ENCODE measurements around the gene WNT5B.
"Not testable (repeated sequence)": the region's sequence is repeated elsewhere in the genome, so short reads cannot be mapped to it uniquely, and the experiment has no call there.

Gene WNT5B

GRCh38 chr12:1598757-1599156 is 30.3 kb upstream of the WNT5B start:
- no peaks in the 10 kb centered on the region for H3K79me2 ChIP-seq (ENCODE audit: insufficient read depth, low read length)
- H3K4me3 ChIP-seq (ENCODE audit: low read depth, low read length, poor library complexity, severe bottlenecking), result no peak overlapping the region
- peaks cover 30% of the 10 kb centered on the region for H3K4me1 ChIP-seq (ENCODE audit: insufficient read depth, low read length, severe bottlenecking)
- no peak overlapping the region for H2AFZ ChIP-seq (ENCODE audit: low read length)
- no peaks in the 10 kb centered on the region for H3K27me3 ChIP-seq (ENCODE audit: insufficient read depth, low read length)
- H4K20me1 ChIP-seq (ENCODE audit: insufficient read depth, low read length), result no peaks in the 10 kb centered on the region
- no peak overlapping the region for H3K4me2 ChIP-seq (ENCODE audit: low read length)
- no peak for TF ChIP-seq CTCF (IDR thresholded peaks at IDR 0.05; ENCODE audit: low read length)
- TF ChIP-seq EZH2 (IDR thresholded peaks at IDR 0.05; ENCODE audit: borderline replicate concordance, low read length), result no peak
- H3K9ac ChIP-seq (ENCODE audit: low read length), result no peak overlapping the region
- no peaks in the 10 kb centered on the region for H3K9me3 ChIP-seq (ENCODE audit: low read length)
- 0 out of 2 replicates have a peak, but pooled peaks cover 5% of the 10 kb centered on the region for H3F3A ChIP-seq (ENCODE audit: insufficient read depth, low read length)
- no peaks in the 10 kb centered on the region for H3K36me3 ChIP-seq (ENCODE audit: insufficient read depth, low read length)
- no peak overlapping the region for H3K27ac ChIP-seq (ENCODE audit: low read depth, low read length, poor library complexity, severe bottlenecking)
- no peaks in the 10 kb centered on the region for H3K9me2 ChIP-seq (ENCODE audit: low read depth, low read length)

- not testable (repeated sequence) for H3K4me2 ChIP-seq (ENCODE audit: low read length); H3K79me2 ChIP-seq (ENCODE audit: insufficient read depth, low read length)
Measured at GRCh38 chr12:1602706-1603105, 26.3 kb upstream of the WNT5B start.

GRCh38 chr12:1603269-1603993 is 25.6 kb upstream of the WNT5B start:
- Histone ChIP-seq H3K9me3 (ENCODE audit: low read length) (no peaks in the 10 kb centered on the region), H3K4me3 (ENCODE audit: low read depth, low read length, poor library complexity, severe bottlenecking) (no peak overlapping the region), H3K9me2 (ENCODE audit: low read depth, low read length) (no peaks in the 10 kb centered on the region), H3K9ac (ENCODE audit: low read length) (no peak overlapping the region), H3K4me1 (ENCODE audit: insufficient read depth, low read length, severe bottlenecking) (peaks cover 25% of the 10 kb centered on the region), H3K4me2 (ENCODE audit: low read length) (no peak overlapping the region), H3F3A (ENCODE audit: insufficient read depth, low read length) (no peaks in the 10 kb centered on the region), H4K20me1 (ENCODE audit: insufficient read depth, low read length) (no peaks in the 10 kb centered on the region), H3K27ac (ENCODE audit: low read depth, low read length, poor library complexity, severe bottlenecking) (no peak overlapping the region), H3K79me2 (ENCODE audit: insufficient read depth, low read length) (no peaks in the 10 kb centered on the region), H3K36me3 (ENCODE audit: insufficient read depth, low read length) (no peaks in the 10 kb centered on the region), H3K27me3 (ENCODE audit: insufficient read depth, low read length) (no peaks in the 10 kb centered on the region), H2AFZ (ENCODE audit: low read length) (no peak overlapping the region)
- TF ChIP-seq EZH2 (IDR thresholded peaks at IDR 0.05; ENCODE audit: borderline replicate concordance, low read length) (no peak), CTCF (IDR thresholded peaks at IDR 0.05; ENCODE audit: low read length) (no peak)

More at GRCh38 chr12:1602706-1603105, 26.3 kb upstream of the WNT5B start:
- not testable (repeated sequence) for H3K4me3 ChIP-seq (ENCODE audit: low read depth, low read length, poor library complexity, severe bottlenecking); H4K20me1 ChIP-seq (ENCODE audit: insufficient read depth, low read length); H3K27me3 ChIP-seq (ENCODE audit: insufficient read depth, low read length); H3K9me2 ChIP-seq (ENCODE audit: low read depth, low read length); H3F3A ChIP-seq (ENCODE audit: insufficient read depth, low read length); H3K9me3 ChIP-seq (ENCODE audit: low read length); H3K36me3 ChIP-seq (ENCODE audit: insufficient read depth, low read length); H3K9ac ChIP-seq (ENCODE audit: low read length); H3K27ac ChIP-seq (ENCODE audit: low read depth, low read length, poor library complexity, severe bottlenecking); H2AFZ ChIP-seq (ENCODE audit: low read length)
- peaks cover 25% of the 10 kb centered on the region for H3K4me1 ChIP-seq (ENCODE audit: insufficient read depth, low read length, severe bottlenecking)

GRCh38 chr12:1604464-1604863 is 24.6 kb upstream of the WNT5B start:
- Histone ChIP-seq H3K4me3 (ENCODE audit: low read depth, low read length, poor library complexity, severe bottlenecking) (no peak overlapping the region), H3K27me3 (ENCODE audit: insufficient read depth, low read length) (no peaks in the 10 kb centered on the region; the same call in 1 of the 2 replicates), H2AFZ (ENCODE audit: low read length) (no peak overlapping the region), H3K9me2 (ENCODE audit: low read depth, low read length) (no peaks in the 10 kb centered on the region), H3K9ac (ENCODE audit: low read length) (no peak overlapping the region), H3K9me3 (ENCODE audit: low read length) (no peaks in the 10 kb centered on the region), H3K36me3 (ENCODE audit: insufficient read depth, low read length) (no peaks in the 10 kb centered on the region), H3F3A (ENCODE audit: insufficient read depth, low read length) (no peaks in the 10 kb centered on the region), H3K27ac (ENCODE audit: low read depth, low read length, poor library complexity, severe bottlenecking) (no peak overlapping the region), H3K79me2 (ENCODE audit: insufficient read depth, low read length) (no peaks in the 10 kb centered on the region), H3K4me2 (ENCODE audit: low read length) (no peak overlapping the region), H3K4me1 (ENCODE audit: insufficient read depth, low read length, severe bottlenecking) (peaks cover 25% of the 10 kb centered on the region), H4K20me1 (ENCODE audit: insufficient read depth, low read length) (no peaks in the 10 kb centered on the region)
- TF ChIP-seq EZH2 (IDR thresholded peaks at IDR 0.05; ENCODE audit: borderline replicate concordance, low read length), result no peak
- TF ChIP-seq CTCF (IDR thresholded peaks at IDR 0.05; ENCODE audit: low read length), result no peak
